HG03097 (cell line): ENCODE measurements around the gene RDM1.
A peak's percentile ranks its signal among the peaks of the same experiment; 100 is the strongest.
"Not testable (repeated sequence)": the region's sequence is repeated elsewhere in the genome, so short reads cannot be mapped to it uniquely, and the experiment has no call there.

Source experiments
- ATAC-seq: cut with Tn5 transposase; IDR thresholded peaks from one replicate; pipeline ENCODE4 v1.9.1; 2021; ENCODE audit not compliant: unreplicated experiment, low FRiP score

RDM1 gene

DNA sequence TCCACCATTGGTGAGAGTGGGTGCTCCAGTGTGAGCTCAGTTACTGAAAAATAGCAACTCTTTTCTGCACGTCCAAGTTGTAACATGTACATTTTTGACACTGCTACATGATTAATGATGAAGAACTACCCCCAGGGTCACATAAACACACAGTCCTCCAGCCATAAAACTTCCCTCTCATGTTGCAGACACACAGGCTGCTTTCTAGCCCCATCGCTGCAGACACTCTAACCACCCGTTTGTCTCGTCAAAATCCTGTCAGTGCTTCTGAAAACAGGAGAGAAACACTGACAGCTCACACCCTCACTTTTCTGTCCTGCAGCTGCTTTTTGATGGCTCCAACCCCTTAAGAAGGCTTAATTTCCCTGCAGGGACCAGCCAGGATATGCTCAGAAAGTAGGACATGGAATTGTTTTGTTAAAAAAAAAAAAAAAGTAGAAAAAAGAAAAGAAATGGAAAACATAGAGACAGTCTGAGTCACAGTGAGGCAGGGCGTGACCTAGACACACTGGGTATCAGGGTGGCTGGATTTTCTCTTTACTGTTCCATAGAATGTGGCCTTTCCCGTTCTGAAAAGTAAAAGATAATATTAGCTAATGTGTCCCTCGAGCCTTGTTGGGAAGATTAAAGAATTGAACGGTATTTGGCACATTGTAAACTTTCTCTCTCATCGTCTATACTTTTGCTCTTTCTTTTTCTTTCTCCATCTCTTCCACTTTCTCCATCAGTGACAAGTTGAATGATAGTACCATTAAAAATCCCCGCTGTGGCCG, 29.7 kb downstream of the RDM1 start:
- no peak for ATAC-seq

DNA sequence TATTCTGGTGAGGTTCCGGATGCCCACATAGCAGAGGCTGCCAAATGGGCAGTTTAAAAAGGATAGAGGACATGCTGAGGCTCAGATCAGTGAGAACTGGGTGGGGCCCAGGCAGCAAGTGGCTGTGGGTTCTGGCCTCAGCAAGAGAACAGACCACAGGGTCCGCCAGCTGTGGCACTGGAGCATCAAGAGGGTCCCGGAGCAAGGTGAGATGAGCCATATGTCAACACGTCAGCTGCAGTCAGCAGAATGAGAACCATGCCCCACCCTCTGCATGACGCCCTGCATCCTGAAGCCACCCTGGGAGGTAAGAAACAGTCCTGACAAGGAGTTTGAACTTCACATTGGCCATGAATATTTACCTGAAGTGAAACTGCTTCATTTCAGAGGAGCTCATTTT, 30.3 kb downstream of the RDM1 start:
- ATAC-seq = no peak

DNA sequence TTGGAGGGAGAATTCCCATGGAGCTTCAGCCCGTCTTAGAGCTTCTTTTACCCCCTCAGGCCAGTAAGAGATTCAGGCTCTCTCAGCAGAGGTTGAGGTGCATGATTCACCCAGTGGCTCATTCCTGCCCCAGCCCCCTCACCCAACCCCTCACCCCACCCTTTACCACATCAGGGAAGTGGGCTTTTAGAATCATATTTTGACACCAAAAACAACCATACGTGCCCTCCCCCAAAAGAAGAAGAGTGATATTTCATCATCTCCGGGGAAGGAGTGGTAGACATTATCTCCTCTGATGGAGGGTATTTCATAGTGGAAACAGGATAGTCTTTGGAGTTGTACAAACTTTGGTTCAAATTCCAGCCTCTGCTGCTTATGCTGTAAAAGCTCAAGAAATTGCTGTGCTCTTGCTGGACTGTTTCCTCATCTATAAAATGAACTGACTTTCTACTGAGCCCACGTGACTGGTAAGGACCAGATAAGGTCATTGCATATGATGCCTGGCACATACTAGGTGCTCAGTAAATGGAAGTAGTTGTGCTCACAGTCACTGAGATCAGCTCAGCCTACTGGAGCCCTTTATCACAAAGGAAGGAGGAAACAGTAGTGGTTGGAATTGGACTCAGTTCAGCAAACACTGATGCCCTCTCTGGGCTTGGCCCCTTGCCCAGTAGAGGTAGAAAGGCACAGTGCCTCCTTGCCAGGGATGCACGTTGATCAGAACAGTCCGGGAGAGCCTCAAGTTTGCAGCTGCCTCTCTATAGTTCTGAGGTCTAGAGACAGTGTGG, 32.1 kb downstream of the RDM1 start:
- ATAC-seq = no peak

DNA sequence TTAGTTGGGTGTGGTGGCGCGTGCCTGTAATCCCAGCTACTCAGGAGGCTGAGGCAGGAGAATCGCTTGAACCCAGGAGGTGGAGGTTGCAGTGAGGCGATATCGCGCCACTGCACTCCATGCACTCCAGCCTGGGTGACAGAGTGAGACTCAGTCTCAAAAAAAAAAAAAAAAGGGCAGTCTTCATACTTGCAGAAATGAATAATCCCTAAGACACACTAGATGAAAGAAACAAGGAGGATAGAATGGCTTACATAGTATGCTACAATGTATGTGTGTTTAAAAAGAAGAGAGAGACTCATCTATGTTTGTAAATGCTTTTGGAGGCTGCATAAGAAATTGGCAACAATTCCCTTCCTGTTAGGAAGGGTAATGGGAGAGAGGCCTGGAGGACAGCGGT, 32.8 kb downstream of the RDM1 start:
- not testable (repeated sequence) for ATAC-seq

DNA sequence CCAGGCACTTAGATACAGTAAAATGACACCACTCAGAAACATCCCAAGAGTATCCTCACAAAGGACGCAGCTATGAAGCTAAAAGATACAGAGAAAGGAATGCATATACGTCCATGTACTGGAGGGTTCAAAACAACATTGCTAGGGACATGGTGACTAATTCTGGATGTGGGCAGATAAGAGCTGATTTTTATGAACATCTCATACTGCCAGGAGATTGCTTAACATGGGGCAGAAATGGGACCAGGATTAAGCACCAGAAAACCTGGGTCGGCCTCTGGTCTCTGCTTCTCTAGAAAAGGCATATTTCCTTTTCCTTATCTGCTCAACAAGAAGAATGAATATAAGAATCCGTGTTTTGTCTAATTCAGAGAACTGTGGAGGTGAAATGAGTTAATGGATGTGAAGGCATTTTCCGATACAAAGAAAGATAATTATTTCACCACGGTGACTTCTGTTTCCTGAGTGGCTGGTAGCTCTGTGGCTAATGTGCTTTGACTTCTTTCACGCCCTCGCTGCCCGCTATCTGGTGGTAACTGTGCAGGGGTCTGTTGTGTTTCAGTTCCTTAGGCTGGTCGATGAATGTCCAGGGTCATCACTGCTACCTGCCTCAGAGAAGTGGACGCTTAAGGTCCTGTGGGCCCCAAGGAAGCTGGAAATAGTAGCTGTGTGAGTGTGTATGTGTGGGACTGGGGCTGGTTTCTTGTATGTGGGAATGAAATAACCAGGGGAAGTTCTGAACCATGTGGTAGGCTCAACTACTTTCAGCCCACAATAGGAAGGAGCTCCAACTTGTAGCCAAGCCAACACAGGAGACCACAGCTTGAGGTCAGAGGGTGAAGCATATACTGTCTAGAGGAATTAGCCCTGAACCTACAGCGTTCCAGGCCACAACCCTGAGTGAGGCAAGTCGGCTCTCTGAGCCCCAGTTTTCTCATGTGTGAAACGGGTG, 34.7 kb downstream of the RDM1 start:
- no peak for ATAC-seq

DNA sequence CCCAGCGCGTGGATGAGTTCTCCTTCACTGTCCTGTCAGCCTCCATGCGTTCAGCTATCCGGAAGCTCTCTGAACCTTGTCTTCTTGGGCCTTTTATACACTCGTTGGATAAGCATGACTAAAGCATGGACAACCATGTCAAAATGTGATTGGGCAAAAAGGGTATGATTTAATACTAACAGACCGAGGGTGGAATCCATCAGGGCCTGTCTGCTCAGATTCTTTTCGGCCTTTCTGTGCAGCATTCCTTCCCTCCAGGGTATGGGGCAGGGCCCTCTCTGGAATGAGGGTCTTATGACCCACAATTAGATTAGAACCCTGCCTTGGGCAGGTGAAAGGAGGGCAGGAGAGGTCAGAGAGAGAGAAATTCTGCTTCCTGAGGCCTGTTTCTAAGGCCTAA, 36.4 kb downstream of the RDM1 start:
- ATAC-seq = no peak

DNA sequence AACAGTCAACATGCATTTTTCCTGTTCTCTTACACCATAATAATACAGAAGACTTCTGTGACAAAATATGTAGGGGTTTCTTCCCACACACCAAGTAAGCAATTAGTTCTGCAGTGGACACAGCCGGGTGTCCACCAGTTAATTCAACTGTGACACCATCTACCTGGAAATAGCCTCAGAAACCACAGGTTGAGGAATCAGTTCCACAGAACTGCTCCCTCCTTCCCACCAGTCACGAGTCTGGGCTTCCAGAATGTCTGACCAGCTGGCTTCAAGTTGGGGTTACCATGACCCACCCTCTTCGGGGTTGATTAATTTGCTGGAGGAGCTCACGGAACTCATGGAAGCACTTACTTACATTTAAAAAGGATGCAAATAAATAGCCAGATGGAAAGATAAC, 36.8 kb downstream of the RDM1 start:
- no peak for ATAC-seq

DNA sequence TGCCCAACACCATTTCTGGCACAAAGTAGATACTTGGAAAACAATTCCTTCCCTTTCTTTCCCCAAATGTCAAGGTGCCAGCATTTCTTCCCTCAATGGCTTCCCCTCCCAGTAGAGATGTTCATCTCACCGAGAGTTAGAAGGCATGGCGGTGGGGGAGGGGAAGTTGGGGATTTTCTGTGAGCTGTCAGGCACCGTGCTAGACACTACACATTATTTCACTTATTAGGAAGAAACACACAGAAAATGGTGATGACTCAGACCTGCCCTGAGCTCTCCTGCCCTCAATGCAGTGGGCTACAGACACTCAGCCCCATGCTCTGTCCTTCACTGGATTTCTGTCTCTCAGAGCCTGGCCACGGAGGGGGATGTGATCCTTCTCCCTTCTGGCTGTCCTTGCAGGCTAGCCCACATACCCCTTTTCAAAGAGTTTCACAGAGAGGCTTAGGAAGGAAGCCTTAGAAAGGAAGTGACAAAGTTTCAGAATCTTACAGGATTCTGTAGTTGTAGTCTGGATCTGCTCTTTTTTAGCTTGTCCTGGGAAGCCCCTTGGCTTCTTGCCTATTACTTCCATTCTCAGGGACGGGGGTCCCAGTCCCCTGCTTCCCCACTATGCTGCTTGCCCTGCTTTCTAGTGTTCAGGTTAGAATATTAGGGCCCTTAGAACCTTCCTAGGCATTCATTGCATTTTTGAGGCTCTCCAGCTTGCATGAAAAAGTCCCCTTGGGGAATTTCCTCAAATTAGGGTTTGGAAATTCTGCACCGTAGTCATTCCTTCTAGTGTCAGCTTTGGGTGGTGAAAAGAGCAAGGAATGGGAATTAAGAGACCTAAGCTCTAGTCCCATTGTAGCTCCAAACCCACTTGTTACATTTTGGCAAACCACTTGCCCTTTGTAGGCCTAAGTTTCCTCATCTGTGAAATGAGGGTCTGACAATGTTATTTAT, 38.2 kb downstream of the RDM1 start:
- ATAC-seq = no peak

DNA sequence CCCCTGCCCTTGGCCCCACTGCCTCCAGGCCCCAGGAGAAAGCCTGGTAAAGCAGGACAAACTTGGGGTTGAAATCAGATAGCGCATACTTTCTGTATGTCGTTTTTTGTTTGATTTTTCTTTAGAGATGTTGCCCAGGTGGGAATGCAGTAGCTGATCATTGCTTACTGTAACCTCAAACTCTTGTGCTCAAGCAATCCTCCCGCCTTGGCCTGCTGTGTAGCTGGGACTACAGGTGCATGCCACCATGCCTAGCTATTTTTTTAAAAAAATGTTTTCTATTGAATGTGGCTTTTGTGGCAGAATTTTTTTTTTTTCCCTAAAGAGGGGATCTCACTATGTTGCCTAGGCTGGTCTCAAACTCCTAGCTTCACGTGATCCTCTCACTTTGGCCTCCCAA, 39.3 kb downstream of the RDM1 start:
- no peak for ATAC-seq

DNA sequence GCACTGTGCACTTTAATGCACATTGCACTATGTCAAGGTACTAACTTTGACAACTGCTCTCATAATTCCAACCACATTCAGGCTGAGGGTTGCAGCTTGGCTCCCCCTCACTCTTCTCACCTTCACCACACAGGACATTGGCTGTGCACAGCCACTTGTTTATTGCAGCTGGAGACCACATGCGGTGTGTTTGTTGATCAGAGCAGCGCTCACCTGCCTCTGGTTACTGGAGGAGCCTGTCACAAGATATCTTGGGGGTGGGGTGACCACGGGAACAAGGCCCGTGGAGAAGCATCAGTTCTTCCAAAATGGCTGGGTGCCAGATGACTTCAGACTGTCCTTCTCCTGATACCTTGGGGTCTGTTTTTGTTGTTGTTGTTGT, 39.8 kb downstream of the RDM1 start:
- ATAC-seq = no peak

DNA sequence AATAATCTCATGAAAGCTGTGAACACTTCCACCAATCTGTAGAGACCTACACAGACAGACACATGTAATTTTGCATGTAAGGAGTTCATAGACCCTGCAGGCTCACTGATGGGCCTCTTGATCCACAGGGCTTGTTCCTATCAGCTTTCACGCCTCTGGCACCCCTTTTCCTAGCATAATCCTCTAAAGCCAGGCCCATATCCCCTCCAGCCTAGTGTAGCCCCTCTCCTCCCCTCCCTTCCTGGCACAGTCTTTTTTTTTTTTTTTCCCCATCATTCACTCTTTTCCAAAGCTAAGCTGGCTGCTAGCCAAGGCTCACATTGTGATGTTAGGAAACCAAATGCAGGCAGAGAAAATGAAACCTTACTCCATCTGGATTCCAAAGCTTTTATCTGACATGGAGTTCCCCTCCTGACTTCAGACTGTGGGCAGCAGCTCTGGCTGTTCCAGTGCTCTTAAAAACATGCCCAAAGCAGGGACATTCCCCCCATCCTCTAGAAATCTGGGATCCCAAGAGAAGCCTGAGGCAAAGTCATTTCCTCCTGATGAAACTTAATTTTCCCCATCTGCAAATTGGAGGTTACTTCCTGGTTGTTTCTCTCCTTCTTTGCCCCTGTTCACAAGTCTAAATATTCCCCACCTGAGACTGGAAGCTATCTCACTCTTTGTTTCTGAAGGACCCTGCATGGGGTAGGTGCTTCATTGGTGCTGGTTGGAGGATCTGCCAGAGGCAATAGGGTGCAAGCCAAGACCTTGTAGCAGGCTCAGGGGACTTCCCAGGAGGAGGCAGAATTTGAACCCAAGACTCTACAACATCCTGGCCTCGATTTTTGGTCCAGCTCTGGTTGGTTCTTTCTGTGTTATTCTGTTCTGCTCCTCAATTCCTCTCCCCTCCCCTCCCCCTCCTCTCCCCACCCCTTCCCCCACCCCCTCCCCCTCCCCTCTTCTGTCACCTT, 40.5 kb downstream of the RDM1 start:
- no peak for ATAC-seq

DNA sequence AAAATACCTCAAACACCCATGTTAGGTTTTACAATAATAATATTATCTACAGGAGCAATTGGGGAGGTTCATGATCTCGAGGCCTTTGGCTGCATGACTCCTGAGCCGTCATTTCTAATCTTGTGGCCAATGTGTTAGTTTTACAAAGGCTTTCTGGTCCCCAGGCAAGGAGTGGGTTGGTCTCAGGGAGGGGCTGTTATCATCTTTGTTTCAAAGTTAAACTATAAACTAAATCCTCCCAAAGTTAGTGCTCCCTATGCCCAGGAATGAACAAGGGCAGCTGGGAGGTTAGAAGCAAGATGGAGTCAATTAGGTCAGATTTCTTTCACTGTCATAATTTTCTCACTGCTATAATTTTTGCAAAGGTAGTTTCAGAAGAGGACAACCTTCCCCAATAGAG, 41.3 kb downstream of the RDM1 start:
- ATAC-seq = no peak

DNA sequence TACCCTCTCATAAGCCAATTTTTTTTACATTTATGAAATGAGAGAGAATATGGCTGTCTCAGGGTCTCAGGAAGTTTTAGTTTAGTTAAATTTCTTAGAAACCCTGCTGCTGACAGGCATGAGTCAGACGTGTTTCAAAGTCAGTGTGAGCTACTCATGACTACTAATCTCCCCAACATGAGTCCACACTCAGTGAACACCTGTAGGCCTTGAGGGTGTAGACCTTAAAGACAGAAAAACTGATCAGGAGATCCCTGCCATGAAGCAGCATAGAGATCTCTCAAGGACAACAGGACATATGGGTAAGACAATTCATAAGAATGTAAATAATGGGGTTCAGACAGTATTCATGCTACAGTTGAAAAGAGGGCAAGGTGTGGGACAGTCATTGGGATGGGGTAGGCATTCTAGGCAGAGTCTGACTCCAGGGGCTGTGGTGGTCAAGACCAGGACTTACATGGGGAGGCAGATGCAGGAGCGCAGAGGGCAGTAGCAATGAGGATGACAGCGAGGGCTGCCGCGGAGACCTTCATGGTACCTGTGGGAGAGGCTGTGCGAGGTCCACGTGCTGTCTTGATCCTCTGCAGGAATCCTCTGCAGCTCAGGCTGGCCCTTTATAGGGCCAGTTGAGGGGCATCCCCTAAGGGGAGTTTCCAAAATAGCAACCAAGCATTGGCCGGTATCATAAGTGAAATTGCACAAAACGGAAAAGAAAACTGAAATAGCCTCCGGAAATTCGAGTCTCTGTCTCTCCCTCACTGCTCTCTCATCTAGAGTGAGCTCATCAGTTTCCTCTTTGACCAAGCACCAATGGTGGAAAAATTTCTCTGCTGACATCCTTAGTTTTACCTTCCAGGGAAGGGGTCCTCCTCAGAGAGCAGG, 50.6 kb downstream of the RDM1 start, which contains the start of gene CCL5:
Gene CCL5 (minus strand): TSS at position 588 of the 882 bp plus-strand sequence.
- peak; percentile 81 for ATAC-seq

DNA sequence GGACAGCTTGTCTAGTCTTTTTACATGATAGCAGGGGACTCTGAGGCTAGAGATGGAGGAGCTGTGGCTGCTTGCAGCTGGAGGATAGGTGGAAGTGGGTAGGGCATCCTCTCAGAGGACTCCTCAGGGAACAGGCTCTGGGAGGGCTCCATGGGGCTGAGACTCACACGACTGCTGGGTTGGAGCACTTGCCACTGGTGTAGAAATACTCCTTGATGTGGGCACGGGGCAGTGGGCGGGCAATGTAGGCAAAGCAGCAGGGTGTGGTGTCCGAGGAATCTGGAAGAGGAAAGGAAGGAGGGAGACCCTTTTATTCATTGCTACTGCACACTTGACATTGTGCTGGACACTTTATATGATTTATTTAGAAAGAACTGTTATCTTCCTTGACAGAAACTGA, 52.2 kb downstream of the RDM1 start:
- ATAC-seq = no peak

DNA sequence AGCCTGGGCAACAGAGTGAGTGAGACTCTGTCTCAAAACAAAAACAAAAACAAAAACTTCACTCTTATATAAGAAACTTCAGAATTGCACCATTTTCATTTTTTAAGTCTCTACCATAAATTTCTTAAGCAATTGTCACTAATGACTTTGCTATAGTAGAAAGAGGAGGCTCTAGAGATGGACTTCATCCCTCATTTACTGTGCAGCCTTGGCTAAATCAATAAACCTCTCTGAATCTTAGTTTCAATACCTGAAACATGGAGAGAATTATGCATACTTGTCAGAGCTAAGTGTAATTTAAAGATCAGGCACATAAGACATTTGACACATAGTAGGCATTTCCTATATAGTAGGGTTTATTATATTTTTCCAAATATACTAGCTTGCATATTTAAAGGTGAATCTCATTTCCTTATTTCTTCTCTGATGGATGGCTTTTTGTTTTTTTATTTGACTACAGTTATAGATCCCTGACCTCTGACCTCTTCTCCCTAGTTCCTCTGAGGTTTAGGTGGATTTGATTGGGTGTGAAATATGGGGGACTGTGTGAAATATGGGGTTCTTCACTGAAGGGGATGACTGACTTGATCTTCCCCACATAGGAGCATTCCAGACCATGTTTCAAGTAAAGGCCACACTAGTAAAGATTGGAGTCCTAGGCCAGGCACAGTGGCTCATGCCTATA, 53.1 kb downstream of the RDM1 start:
- no peak for ATAC-seq

DNA sequence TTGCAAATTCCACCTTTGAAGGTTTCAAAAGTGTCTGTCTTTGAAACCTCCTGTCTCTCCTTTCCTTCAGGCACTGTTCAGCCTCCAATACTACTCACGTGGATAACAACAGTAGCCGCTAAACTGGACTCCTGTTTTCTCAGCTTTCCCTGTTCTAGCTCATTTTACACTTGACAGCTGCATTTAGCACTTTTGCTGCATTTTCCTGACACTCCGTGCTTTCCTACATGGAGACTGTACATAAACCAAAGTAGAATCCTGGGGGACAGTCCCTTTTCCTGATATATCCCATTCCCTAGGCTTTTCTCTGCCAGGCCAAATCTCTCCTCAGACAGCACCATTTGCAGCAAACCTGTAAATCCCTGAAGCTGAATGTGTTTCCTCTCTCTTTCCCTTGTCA, 54.0 kb downstream of the RDM1 start:
- ATAC-seq = no peak

DNA sequence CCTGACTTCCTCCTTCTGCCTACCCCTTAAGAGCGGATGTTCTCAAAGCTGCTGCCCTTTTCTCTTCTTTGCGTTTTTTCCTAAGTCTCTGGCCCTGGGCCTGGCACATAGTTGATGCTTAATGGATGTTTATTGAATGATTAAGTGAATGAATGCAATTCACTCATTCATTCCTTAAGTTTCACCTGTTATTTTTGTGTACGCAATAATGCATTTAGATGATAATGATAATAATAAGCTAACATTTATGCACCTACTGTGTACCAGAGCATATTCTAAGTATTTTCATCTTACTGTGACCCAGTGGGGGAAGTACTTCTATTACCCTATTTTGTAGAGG, 54.8 kb downstream of the RDM1 start:
- no peak for ATAC-seq
